Heart right ventricle (tissue), 16 donors: ENCODE results near the gene PRSS22. TPM values are rescaled to one million over a fixed set of nuclear protein-coding genes. Genes with fewer than 3 reads are reported as not detected.

ENCODE experiments used
- ATAC-seq, 8 donors: fragments of 200-7000 bp; cut with Tn5 transposase; one replicate each; pipeline ENCODE4 v1.9.1; 2020; ENCODE audit warnings: mild to moderate bottlenecking in 8 of 8, moderate library complexity in 8 of 8, moderate number of reproducible peaks in 1 of 8
- DNase-seq, 2 donors: peaks; one replicate each; pipeline ENCODE4 v3.0.0-alpha.2; 2020
- H3K27ac ChIP-seq, 10 donors: fragments of 200-600 bp; sonication (generic) in 2 of 10; one replicate each; pipeline versions ENCODE4 v1.5.0 to v1.8.0; 2020 to 2022; ENCODE audit warnings: mild to moderate bottlenecking in 3 of 10
- H3K27me3 ChIP-seq, 7 donors: fragments of 200-600 bp; one replicate each; pipeline ENCODE4 v1.8.0; 2021 to 2022; ENCODE audit warnings: mild to moderate bottlenecking in 2 of 7
- H3K36me3 ChIP-seq, 9 donors: fragments of 200-600 bp; sonication (generic) in 1 of 9; one replicate each; pipeline versions ENCODE4 v1.5.0 to v1.8.0; 2020 to 2022; ENCODE audit warnings: mild to moderate bottlenecking in 2 of 9
- H3K4me1 ChIP-seq, 9 donors: fragments of 200-600 bp; sonication (generic) in 1 of 9; one replicate each; pipeline versions ENCODE4 v1.5.0 to v1.8.0; 2020 to 2022; ENCODE audit warnings: mild to moderate bottlenecking in 4 of 9
- H3K4me3 ChIP-seq, 10 donors: fragments of 200-600 bp; sonication (generic) in 2 of 10; one replicate each; pipeline versions ENCODE4 v1.5.0 to v1.8.0; 2020 to 2022; ENCODE audit warnings: mild to moderate bottlenecking in 7 of 10, moderate library complexity in 2 of 10
- H3K9me3 ChIP-seq, 11 donors: fragments of 200-600 bp in 10 of 11; sonication (generic) in 2 of 11; one replicate each; pipeline versions ENCODE4 v1.5.0 to v1.8.0; 2013 to 2022; ENCODE audit warnings: mild to moderate bottlenecking in 2 of 11, control low read depth in 1 of 11, moderate library complexity in 1 of 11
- WGBS, 2 donors: extraction: QIAGEN DNeasy Blood & Tissue Kit; methylation state at CpG; one replicate each; pipeline ENCODE4 v1.1.7; 2013; ENCODE audit warnings: inconsistent platforms in 1 of 2; 5-methylcytosine and 5-hydroxymethylcytosine counted together
- intact Hi-C, 10 donors: fragments of 100-400 bp; cut with DNase I; formaldehyde crosslinking; loops; one replicate each; pipeline versions ENCODE4 v1.11.1 to v1.14.2; 2022
- polyA plus RNA-seq, 2 donors: library from polyadenylated mRNA; stranded (reverse); fragments of 200-250 nt; gene quantifications; one replicate each; pipeline ENCODE4 v1.2.3, GENCODE V29; 2013
- total RNA-seq, 10 donors: library from RNA; stranded (reverse); fragmentation: NEBNext Ultra II Directional in 3 of 10; extraction: Animal tissue kit (Norgen Biotek cat#: 25700) in 3 of 10; gene quantifications; one replicate each; pipeline versions ENCODE4 v1.2.1 to v1.2.4, GENCODE V29; 2021 to 2023
- TF ChIP-seq, protein P1 (sequence below), 9 donors: fragments of 200-600 bp; sonication (generic) in 2 of 9; IDR thresholded peaks; one replicate each; pipeline versions ENCODE4 v1.5.0 to v1.8.0; 2021 to 2022; ENCODE audit warnings: antibody characterized with exemption in 9 of 9, mild to moderate bottlenecking in 5 of 9, moderate library complexity in 1 of 9
- donor health status: Arrhythmogenic right ventricular cardiomyopathy.
- donor health status: ischemic (EF 13 %, LVEDD 7.1; RV severe dilation, severe dysfunction).
- donor health status: healthy with polysubstance abuse.
- donor health status: DM: no; HTN: yes; CAD: no.
- donor health status: DM: no; HTN: no; CAD: no.
- donor health status: ischemic (EF 25% LVEDD 6.9; RV normal size, moderate dysfunction).
- donor health status: ischemic (EF 25% LVEDD 5.7; RV mildly dilated, moderate dysfunction).
- donor health status: healthy.
- donor health status: DM: yes; HTN: yes; CAD: no.
- donor health status: Ischemic cardiomyopathy.
- donor health status: ischemic (EF 35%, LVEDD 5.7; RV mildly dilated, moderate dysfunction).
- donor health status: nonischemic (EF 11% LVEDD 7.7; RV severe dilation, severe dysfunction).
- donor health status: DM: yes; HTN: yes; CAD: no.
- donor health status: PGD.
- donor health status: ischemic (EF 29% LVEDD 5.4; RV normal size, mild dysfunction).
- donor health status: nonischemic (EF 23%, LVEDD 6.1; RV moderate dilation, normal function).

The PRSS22 gene
- total and polyA plus RNA-seq, 12 donors, result 0.21 TPM; not detected in 11

- no peak overlapping the region for H3K27ac ChIP-seq
- TF ChIP-seq, protein P1, sequence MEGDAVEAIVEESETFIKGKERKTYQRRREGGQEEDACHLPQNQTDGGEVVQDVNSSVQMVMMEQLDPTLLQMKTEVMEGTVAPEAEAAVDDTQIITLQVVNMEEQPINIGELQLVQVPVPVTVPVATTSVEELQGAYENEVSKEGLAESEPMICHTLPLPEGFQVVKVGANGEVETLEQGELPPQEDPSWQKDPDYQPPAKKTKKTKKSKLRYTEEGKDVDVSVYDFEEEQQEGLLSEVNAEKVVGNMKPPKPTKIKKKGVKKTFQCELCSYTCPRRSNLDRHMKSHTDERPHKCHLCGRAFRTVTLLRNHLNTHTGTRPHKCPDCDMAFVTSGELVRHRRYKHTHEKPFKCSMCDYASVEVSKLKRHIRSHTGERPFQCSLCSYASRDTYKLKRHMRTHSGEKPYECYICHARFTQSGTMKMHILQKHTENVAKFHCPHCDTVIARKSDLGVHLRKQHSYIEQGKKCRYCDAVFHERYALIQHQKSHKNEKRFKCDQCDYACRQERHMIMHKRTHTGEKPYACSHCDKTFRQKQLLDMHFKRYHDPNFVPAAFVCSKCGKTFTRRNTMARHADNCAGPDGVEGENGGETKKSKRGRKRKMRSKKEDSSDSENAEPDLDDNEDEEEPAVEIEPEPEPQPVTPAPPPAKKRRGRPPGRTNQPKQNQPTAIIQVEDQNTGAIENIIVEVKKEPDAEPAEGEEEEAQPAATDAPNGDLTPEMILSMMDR (IDR thresholded peaks at IDR 0.05), result no peak
- 78 to 80% methylated on average over 20 of the region's 20 CpGs for WGBS, 2 donors
- H3K4me1 ChIP-seq, result peaks cover 0 to 6% (median 0%) of the 10 kb centered on the region in 9 donors
- DNase-seq (no peak), ATAC-seq (no peak)
- H3K4me3 ChIP-seq, result no peak overlapping the region
- intact Hi-C loops, result no loop called here
- no peaks in the 10 kb centered on the region for H3K9me3 ChIP-seq
- no peaks in the 10 kb centered on the region for H3K36me3 ChIP-seq
- H3K27me3 ChIP-seq, result peaks cover 0 to 81% (median 46%) of the 10 kb centered on the region in 7 donors
Observed at GRCh38 chr16:2814551-2815298, 43.2 kb downstream of the PRSS22 start.

DNA sequence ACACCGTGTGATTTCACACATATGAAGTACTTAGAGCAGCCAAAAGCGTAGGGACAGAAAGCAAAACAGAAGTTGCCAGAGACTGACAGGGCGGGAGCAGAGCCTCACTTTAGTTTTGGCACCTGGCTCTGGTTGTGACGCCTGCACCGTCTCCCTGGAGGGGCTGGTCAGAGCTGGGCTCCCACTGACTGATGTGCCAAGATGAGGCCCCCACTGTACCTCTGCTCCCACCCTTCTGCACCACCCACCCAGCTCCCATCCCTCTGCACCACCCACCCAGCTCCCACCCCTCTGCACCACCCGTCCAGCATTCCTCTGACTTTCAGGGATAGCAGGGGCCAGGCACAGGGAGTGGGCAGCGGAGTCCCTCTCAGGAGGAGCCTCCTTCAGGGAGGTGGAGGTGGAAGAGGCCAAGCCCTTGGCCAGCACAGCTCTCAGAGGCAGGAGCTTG, 44.2 kb downstream of the PRSS22 start:
- peaks cover 0 to 5% (median 0%) of the 10 kb centered on the region in 11 donors for H3K9me3 ChIP-seq
- H3K4me3 ChIP-seq, result no peak overlapping the region
- intact Hi-C loops, result no loop called here
- WGBS, 2 donors, result 57 to 65% methylated on average over 7 of the region's 7 CpGs
- H3K27ac ChIP-seq, result no peak overlapping the region
- H3K36me3 ChIP-seq, result no peaks in the 10 kb centered on the region
- H3K4me1 ChIP-seq, result peaks cover 0 to 6% (median 0%) of the 10 kb centered on the region in 9 donors
- ATAC-seq (no peak), DNase-seq (no peak)
- peaks cover 0 to 74% (median 41%) of the 10 kb centered on the region in 7 donors for H3K27me3 ChIP-seq
- TF ChIP-seq, protein P1 (IDR thresholded peaks at IDR 0.05), result no peak

DNA sequence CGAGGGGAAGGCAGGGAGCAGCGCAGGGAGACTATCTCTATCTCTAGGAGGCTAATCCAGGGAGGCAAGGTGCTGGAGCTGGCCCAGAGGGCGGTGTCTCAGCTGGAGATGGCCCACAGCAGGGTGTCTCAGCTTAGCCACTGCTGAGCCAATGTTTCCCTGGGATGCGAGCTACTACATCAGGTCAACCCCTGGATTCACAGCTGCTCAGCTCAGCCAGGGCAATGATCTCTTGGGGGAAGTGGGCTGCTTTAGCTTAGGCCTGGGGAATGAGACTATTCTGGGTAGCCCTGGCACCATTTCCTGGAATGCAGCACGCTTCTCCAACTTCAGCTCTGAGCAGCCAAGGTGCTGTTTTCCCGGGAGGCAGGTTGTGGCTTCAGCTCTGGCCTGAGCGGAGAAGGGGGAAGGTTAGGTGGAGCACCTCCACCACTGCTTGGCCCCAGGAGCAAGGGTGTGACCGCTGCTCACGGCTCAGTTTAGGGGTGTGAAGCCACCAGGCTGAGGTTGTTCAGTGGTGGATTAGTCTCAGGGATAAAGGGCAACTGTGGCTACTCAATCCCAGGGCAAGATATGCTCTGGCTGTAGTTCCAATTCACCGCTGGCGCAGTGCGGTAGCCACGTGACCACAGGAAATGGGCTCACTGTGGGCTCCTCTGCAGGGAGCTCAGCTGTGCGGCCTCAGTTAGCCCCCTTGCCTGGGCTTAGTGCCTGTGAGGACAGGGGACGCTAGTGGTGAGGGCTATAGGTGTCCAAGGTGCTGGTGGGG, 46.1 kb downstream of the PRSS22 start:
- intact Hi-C loops, result no loop called here
- peaks cover 0 to 6% (median 0%) of the 10 kb centered on the region in 9 donors for H3K4me1 ChIP-seq
- ATAC-seq (peak in 1 of 8 donors; percentile 42), DNase-seq (no peak)
- H3K4me3 ChIP-seq, result no peak overlapping the region
- peaks cover 0 to 58% (median 22%) of the 10 kb centered on the region in 7 donors for H3K27me3 ChIP-seq
- H3K36me3 ChIP-seq, result no peaks in the 10 kb centered on the region
- 53 to 54% methylated on average over 15 of the region's 15 CpGs for WGBS, 2 donors
- H3K27ac ChIP-seq, result no peak overlapping the region
- TF ChIP-seq, protein P1 (IDR thresholded peaks at IDR 0.05), result no peak
- H3K9me3 ChIP-seq, result peaks cover 0 to 7% (median 0%) of the 10 kb centered on the region in 11 donors

- Histone ChIP-seq H3K4me1 (peaks cover 0 to 6% (median 0%) of the 10 kb centered on the region in 9 donors), H3K4me3 (no peak overlapping the region), H3K27ac (no peak overlapping the region), H3K27me3 (peaks cover 0 to 51% (median 16%) of the 10 kb centered on the region in 7 donors), H3K9me3 (peaks cover 0 to 7% (median 0%) of the 10 kb centered on the region in 11 donors), H3K36me3 (no peaks in the 10 kb centered on the region)
- TF ChIP-seq, protein P1 (IDR thresholded peaks at IDR 0.05), result no peak
- DNase-seq, result no peak
- 80 to 85% methylated on average over 6 of the region's 6 CpGs for WGBS, 2 donors
- intact Hi-C loops, result no loop called here
- ATAC-seq, result no peak
Observed at GRCh38 chr16:2810651-2811050, 47.3 kb downstream of the PRSS22 start.
